SK-N-MC (cell line): Measurements from ENCODE around the gene MAPK6.

Experiments
- FOXP2 ChIP-seq: optimal IDR thresholded peaks from 2 replicates; pipeline ENCODE3; 2011; ENCODE audit warnings: mild to moderate bottlenecking, moderate library complexity; ENCODE audit not compliant: insufficient read depth; ENCODE audit errors: extremely low read length, control extremely low read depth
- POLR2AphosphoS5 ChIP-seq: IDR thresholded peaks from 2 replicates; pipeline ENCODE4 v1.6.1; 2012; ENCODE audit warnings: mild to moderate bottlenecking, low read depth, low read length, borderline replicate concordance

DNA sequence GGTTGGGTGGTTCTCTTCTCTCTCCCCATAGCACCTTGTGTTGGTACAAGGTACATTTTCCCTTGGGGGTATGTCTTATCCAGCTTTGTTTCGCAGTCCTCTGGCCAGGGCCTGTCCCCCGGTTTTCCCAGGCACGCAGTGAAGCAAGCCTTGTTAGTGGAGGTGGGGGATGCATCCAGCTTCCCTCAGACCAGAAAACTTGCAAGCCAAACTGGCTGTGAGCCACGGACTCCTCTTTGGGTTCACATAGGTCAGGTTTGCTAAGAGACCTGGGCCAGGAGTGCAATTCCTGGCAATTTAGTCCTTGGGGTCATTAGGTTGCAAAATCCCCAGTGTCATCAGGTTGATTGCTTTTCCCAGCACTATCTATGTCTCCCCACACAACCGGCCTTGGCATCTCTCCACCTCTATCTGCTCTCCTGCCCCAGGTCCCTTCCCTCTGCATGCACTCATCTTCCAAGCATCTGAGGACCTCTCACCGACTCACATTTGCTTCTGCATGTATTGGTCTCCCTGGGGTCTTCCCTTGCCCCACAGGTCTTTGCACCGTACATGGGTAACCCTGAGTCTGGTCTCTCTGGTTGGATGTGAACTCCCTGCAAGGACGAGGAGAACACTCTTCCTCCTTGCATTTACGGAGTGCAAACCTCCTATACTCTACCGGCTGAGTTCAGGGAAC is 59.3 kb downstream of the MAPK6 start:
- TF ChIP-seq FOXP2 (no peak), POLR2AphosphoS5 (no peak)
